ENCODE data around the gene RBCK1.
"Not testable (repeated sequence)": the region's sequence is repeated elsewhere in the genome, so short reads cannot be mapped to it uniquely, and the experiment has no call there.

Gene RBCK1

DNA sequence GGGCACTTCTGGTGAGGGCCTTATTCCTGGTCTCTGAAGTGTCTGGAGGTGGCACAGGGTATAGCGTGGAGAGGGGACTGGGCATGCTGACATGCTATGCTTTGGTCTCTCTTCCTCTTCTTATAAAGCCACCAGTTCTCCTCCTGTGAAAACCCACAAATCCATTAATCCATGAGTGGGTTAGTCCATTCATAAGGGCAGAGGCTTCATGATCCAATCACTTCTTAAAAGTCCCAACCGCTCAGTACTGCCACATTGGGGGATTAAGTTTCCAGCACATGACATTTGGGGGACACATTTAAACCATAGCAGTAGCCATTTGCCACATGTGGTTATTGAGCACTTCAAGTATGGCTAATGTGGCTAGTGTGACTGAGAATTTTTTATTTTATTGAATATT lies 31.3 kb upstream of the RBCK1 start:
- DNase-seq = no peak

- not testable (repeated sequence) for DNase-seq
Observed at GRCh38 chr20:377578-377977, 30.5 kb upstream of the RBCK1 start.

- no peak for DNase-seq
Observed at GRCh38 chr20:378961-379336, 29.1 kb upstream of the RBCK1 start.

DNA sequence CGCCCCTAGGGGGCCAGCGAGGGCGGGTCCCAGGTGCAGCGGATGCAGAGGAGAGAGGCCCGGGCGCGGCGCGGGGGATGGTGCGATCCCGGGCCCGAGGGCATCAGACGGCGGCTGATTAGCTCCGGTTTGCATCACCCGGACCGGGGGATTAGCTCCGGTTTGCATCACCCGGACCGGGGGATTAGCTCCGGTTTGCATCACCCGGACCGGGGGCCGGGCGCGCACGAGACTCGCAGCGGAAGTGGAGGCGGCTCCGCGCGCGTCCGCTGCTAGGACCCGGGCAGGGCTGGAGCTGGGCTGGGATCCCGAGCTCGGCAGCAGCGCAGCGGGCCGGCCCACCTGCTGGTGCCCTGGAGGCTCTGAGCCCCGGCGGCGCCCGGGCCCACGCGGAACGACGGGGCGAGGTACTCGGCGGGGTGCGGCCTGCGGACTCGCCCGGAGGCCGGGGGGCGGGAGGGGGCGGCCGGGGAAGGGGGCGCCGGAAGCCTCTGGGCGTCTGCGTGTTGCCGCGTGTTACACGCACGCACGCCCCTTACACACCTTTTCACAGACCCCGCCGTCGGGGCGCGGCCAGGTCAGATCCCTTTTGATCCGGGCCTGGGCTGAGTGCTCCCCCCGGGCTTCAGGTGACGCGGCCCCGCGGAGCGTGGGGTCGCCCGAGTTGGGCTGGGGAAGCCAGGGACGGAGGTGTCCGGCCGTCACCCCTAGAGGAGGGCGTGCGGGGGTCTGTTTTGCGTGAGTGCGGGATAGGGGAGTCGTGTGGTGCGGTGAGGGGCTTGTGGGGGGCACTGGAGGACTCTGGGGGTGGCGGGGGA lies 27.1 kb upstream of the RBCK1 start:
- DNase-seq = peak; percentile 68

- peak; percentile 83 for DNase-seq
Observed at GRCh38 chr20:381581-382290, 26.4 kb upstream of the RBCK1 start.

DNA sequence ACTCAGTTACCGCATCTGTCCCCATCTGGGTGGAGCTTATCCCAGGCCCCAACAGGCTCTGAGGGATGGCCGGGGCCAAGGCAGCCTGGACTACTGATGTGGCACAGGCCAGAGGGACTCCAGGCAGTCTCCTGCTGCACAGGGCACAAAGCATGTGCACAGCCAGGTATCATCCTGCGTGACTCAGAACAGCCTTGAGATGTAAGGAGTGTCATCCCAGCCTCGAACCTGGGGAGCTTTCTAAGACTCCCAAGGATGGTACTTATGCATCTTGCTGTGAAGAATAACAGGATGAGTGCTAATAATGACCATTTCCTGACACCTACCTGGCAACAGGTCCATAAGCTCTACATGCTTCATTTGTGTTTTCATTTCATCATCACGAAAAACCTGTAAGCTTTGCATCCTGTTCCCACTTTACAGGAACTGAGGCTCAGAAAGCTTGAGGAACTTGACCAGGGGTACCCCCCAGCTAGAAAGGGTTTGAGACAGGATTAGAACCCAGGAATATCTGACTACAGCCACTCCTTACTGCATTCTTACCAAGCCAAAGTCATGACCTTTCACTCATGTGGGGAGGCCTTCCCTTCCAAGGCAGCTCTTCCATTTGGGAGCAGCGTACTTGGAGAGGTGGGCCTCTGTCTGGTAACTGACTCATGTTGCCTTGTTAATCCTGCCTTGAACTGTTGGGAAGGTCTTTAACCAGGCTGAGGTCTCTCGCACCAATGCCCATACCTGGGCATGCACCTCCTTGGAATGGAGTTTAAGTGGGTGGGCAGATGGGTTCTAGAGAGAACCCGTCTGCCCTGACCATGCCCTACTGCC lies 25.6 kb upstream of the RBCK1 start:
- no peak for DNase-seq

GRCh38 chr20:383889-384288 lies 24.2 kb upstream of the RBCK1 start:
- DNase-seq = no peak

DNA sequence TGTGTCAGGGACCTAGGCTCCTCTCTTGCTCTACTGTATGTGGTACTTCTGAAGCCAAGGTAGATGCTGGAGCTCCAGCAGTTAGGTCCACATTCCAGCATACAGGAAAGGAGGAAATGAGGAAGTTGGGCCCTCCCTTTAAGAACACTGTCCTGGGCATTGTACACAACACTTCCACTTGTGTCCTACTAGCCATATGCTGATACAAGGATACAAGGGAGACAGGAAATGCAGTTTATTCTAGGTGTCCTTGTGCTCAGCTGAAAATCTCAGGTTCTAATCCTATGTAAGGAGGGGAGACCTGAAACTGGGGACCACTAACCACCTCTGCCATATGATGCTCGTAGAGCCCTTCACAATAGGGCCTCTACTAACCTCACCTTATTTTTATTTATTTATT lies 23.4 kb upstream of the RBCK1 start:
- no peak for DNase-seq

GRCh38 chr20:385448-385847 lies 22.7 kb upstream of the RBCK1 start:
- DNase-seq = no peak

GRCh38 chr20:386634-387033 lies 21.5 kb upstream of the RBCK1 start:
- not testable (repeated sequence) for DNase-seq

- DNase-seq = no peak
Observed at GRCh38 chr20:387520-387919, 20.6 kb upstream of the RBCK1 start.

- DNase-seq = no peak
Observed at GRCh38 chr20:388034-388994, 19.8 kb upstream of the RBCK1 start.

- no peak for DNase-seq
Observed at GRCh38 chr20:389220-389619, 18.9 kb upstream of the RBCK1 start.

DNA sequence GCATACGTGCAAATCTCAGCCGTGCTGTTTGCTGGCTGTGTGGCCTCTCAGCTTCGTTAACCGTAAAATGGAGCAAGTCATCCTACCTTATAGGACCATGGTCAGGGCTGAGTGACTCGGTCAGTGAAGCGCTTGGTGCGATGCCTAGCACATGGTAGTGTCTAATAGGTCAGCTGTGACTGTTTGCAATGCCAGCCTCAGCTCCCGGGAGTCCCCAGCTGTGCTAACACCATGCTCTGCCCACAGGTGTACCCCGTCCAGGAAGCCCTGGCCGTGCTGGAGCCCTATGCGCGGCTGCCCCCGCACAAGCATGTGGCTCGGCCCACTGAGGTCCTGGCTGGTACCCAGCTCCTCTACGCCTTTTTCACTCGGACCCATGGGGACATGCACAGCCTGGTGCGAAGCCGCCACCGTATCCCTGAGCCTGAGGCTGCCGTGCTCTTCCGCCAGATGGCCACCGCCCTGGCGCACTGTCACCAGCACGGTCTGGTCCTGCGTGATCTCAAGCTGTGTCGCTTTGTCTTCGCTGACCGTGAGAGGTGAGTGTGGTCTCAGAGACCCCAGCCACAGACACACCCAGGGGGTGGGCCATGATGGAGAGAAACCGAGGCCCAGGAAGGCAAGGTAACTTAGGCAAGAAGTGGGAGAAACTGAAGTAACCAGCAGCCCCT lies 16.9 kb upstream of the RBCK1 start:
- DNase-seq = no peak

- DNase-seq = not testable (repeated sequence)
Observed at GRCh38 chr20:393296-393695, 14.8 kb upstream of the RBCK1 start.

DNA sequence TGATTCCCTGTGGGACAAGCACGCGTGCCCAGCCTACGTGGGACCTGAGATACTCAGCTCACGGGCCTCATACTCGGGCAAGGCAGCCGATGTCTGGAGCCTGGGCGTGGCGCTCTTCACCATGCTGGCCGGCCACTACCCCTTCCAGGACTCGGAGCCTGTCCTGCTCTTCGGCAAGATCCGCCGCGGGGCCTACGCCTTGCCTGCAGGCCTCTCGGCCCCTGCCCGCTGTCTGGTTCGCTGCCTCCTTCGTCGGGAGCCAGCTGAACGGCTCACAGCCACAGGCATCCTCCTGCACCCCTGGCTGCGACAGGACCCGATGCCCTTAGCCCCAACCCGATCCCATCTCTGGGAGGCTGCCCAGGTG lies 11.9 kb upstream of the RBCK1 start:
- DNase-seq = no peak

GRCh38 chr20:396619-397431 lies 11.3 kb upstream of the RBCK1 start:
- DNase-seq = no peak

DNA sequence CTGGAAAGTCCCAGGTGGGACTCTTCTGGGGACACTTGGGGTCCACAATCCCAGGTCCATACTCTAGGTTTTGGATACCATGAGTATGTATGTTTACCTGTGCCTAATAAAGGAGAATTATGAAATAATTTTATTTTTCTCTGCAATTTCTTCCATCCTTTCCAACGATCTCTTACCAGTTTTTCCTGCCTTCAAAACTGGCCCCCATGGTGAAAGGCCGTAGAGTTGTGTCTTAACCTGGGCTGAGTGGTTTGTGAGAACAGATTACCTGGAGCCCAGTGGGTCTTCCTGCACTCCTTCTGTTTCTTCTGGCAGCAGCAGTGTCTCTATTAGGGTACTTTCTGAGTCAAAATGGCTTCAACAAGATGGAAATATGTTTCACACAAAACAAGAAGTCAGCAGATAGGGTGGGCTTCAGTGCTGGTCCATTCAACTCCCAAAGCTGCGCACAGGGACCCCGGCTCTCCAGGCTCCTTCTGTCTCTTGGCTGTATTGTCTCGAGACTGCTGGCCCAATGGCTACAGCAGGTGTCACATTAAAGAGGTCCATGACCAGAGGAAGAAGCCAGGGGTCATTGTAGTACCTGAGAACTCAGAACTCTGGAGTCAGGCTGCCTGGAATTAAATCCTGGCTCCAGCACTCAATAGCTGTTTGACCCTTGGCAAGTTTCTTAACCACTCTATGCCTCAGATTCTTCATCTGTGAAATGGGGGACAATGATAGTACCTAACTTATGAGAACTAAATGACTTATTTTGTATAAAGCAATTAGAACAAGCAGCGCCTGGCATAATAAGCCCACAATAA lies 10.5 kb upstream of the RBCK1 start:
- DNase-seq = no peak

DNA sequence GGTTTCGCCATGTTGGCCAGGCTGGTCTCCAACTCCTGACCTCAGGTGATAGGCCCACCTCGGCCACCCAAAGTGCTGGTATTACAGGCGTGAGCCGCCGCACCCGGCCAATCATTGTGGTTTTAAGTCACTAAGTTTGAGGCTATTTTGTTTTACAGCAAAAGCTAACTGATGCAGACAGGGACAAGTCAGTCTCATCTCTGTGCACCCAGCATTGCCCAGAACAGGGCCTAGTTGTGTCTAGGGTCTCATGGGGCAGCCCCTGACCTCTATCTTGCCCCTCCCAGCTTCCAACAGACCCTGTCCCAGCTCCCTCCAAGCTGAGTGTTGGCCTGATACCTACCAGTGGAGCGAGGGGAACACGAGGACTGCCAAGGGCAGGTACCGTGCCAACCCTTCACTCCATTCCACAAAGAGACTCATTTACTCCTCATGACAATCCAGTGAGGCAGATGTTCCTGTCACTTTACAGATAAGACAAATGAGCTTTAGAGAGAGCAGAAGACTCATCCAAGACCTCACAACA lies 8.9 kb upstream of the RBCK1 start:
- DNase-seq = no peak

DNA sequence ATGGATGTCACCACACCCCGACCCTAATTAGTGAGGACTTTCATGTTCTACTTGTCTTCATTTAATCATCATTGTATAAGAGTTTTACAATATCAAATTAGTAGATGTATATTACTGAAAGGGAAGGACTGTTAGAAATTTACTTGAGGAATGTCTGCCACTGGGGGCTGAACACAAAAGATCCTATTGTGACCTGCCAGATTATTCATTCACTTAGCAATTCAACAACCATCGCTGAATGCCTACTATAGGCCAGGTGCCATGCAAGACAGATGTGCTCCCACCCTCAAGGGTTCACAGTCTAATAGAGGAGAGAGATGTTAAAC lies 8.0 kb upstream of the RBCK1 start:
- no peak for DNase-seq

All from CD4-positive, alpha-beta T cell treated with Interleukin-17A for 4 hours (primary cell).